Mesothelial cell of epicardium (in vitro differentiated cells): ENCODE results near the gene ELOVL5. TPM values are rescaled to one million over a fixed set of nuclear protein-coding genes. Genes with fewer than 3 reads are reported as not detected.

Experiments used
- DNase-seq, 2 experiments: peaks; one replicate each; pipeline ENCODE4 v3.0.0; 2021; ENCODE audit warnings: low spot score in 2 of 2; ENCODE audit not compliant: unreplicated experiment in 2 of 2
- H3K27ac Mint-ChIP-seq: 2 replicates; pipeline ENCODE4 v1.8.0; 2021; ENCODE audit warnings: mixed read lengths
- H3K27me3 Mint-ChIP-seq: 2 replicates; pipeline ENCODE4 v1.8.0; 2021; ENCODE audit warnings: low read depth, mixed read lengths
- H3K36me3 Mint-ChIP-seq: 2 replicates; pipeline ENCODE4 v1.8.0; 2021; ENCODE audit warnings: mixed read lengths
- H3K4me1 Mint-ChIP-seq: 2 replicates; pipeline ENCODE4 v1.8.0; 2021; ENCODE audit warnings: mixed read lengths
- H3K4me3 Mint-ChIP-seq: 2 replicates; pipeline ENCODE4 v1.8.0; 2021; ENCODE audit warnings: mild to moderate bottlenecking, moderate library complexity, mixed read lengths
- H3K9me3 Mint-ChIP-seq: 2 replicates; pipeline ENCODE4 v1.8.0; 2021; ENCODE audit warnings: mixed read lengths
- total RNA-seq: library from RNA; stranded (reverse); gene quantifications from 3 replicates; pipeline ENCODE4 v1.2.1, GENCODE V29; 2021
- TF ChIP-seq, protein P1 (sequence below): fragments of 200-600 bp; sonication (generic); IDR thresholded peaks from one replicate; pipeline ENCODE4 v1.5.0; 2021; ENCODE audit warnings: antibody characterized with exemption; ENCODE audit not compliant: unreplicated experiment

ELOVL5 gene
- total RNA-seq, 1 donor from 2014 or later, result 110 TPM

GRCh38 chr6:53279293-53279692, 69.5 kb downstream of the ELOVL5 start:
- Mint-ChIP-seq H3K27ac (no peak overlapping the region), H3K4me1 (peaks cover 11% of the 10 kb centered on the region), H3K27me3 (no peaks in the 10 kb centered on the region), H3K9me3 (no peaks in the 10 kb centered on the region), H3K36me3 (peaks cover 27% of the 10 kb centered on the region), H3K4me3 (no peak overlapping the region)
- DNase-seq, result no peak
- TF ChIP-seq, protein P1, sequence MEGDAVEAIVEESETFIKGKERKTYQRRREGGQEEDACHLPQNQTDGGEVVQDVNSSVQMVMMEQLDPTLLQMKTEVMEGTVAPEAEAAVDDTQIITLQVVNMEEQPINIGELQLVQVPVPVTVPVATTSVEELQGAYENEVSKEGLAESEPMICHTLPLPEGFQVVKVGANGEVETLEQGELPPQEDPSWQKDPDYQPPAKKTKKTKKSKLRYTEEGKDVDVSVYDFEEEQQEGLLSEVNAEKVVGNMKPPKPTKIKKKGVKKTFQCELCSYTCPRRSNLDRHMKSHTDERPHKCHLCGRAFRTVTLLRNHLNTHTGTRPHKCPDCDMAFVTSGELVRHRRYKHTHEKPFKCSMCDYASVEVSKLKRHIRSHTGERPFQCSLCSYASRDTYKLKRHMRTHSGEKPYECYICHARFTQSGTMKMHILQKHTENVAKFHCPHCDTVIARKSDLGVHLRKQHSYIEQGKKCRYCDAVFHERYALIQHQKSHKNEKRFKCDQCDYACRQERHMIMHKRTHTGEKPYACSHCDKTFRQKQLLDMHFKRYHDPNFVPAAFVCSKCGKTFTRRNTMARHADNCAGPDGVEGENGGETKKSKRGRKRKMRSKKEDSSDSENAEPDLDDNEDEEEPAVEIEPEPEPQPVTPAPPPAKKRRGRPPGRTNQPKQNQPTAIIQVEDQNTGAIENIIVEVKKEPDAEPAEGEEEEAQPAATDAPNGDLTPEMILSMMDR, result no peak

GRCh38 chr6:53273370-53273769, 75.4 kb downstream of the ELOVL5 start:
- Mint-ChIP-seq H3K4me1 (no peaks in the 10 kb centered on the region), H3K27ac (no peak overlapping the region), H3K36me3 (peaks cover 46% of the 10 kb centered on the region), H3K4me3 (no peak overlapping the region), H3K9me3 (no peaks in the 10 kb centered on the region), H3K27me3 (no peaks in the 10 kb centered on the region)
- TF ChIP-seq, protein P1, result no peak
- no peak for DNase-seq

GRCh38 chr6:53269827-53270226, 78.9 kb downstream of the ELOVL5 start:
- Mint-ChIP-seq H3K36me3 (peaks cover 54% of the 10 kb centered on the region), H3K4me1 (no peaks in the 10 kb centered on the region), H3K27me3 (no peaks in the 10 kb centered on the region), H3K27ac (no peak overlapping the region), H3K9me3 (no peaks in the 10 kb centered on the region), H3K4me3 (no peak overlapping the region)
- DNase-seq, result no peak
- TF ChIP-seq, protein P1, result no peak

GRCh38 chr6:53268858-53269608, 79.7 kb downstream of the ELOVL5 start:
- no peaks in the 10 kb centered on the region for H3K27me3 Mint-ChIP-seq
- no peaks in the 10 kb centered on the region for H3K9me3 Mint-ChIP-seq
- TF ChIP-seq, protein P1, result no peak
- DNase-seq, result no peak
- H3K4me3 Mint-ChIP-seq, result no peak overlapping the region
- H3K36me3 Mint-ChIP-seq, result peaks cover 51% of the 10 kb centered on the region
- no peak overlapping the region for H3K27ac Mint-ChIP-seq
- H3K4me1 Mint-ChIP-seq, result peaks cover 1% of the 10 kb centered on the region

DNA sequence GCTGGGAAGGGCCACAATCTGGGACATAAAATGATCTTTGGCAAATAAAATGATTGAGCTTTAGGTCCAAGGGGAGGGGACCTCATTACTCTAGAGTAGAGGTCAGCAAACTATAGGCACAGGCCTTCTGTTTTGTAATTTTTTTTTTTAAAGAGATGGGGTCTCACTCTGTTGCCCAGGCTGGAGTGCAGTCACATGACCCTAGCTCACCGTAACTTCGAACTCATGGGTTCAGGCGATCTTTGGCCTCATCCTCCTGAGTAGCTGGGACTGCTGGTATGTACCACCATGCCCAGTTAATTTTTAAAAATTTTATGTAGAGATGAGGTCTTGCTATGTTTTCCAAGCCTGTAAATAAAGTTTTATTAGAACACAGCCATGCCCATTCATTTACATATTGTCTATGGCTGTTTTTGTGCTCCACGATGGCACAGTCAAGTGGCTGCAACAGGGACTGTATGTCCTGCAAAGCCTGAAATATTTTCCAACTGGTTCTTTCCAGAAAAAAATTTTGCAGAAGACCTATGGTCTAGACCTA, 82.1 kb downstream of the ELOVL5 start:
- H3K4me3 Mint-ChIP-seq, result no peak overlapping the region
- TF ChIP-seq, protein P1, result no peak
- H3K9me3 Mint-ChIP-seq, result no peaks in the 10 kb centered on the region
- no peak overlapping the region for H3K27ac Mint-ChIP-seq
- H3K27me3 Mint-ChIP-seq, result no peaks in the 10 kb centered on the region
- peaks cover 50% of the 10 kb centered on the region for H3K36me3 Mint-ChIP-seq
- H3K4me1 Mint-ChIP-seq, result peaks cover 1% of the 10 kb centered on the region
- DNase-seq, result no peak
